ENCODE measurements around the gene AHCYL2. TPM values are rescaled to one million over a fixed set of nuclear protein-coding genes. Genes with fewer than 3 reads are reported as not detected.

AHCYL2 gene
- total and polyA plus RNA-seq, 2 of the 8 experiments (the other 6 are each of a cell fraction or from before 2014, with no cell fraction given): 20.7 to 25.4 TPM

DNA sequence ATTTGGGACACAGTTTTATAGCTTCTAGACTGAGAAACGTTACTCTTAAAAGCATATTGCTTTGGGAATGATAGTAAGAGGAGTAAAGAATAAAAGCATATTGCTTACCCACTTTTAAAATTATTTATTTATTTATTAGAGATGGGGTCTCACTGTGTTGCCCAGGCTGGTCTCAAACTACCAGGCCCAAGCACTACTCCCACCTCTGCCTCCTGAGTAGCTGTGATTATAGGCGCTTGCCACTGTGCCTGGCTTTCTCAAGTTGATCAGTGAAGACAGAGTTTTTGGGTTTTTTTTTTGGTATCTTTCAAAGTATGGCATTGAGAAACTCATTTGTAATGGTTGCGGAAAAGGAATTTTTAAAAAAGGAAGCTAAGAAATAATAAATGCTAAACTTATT is 68.0 kb downstream of the AHCYL2 start:
- no peaks in the 10 kb centered on the region for H4K20me1 ChIP-seq (replicated peaks in 1 of 2; ENCODE audit: control insufficient read depth in 1 of 2, insufficient read depth in 2 of 2, low read length in 2 of 2)
- no peak overlapping the region for H3K23ac ChIP-seq (ENCODE audit: insufficient read length)
- 92% methylated on average over 3 of the region's 3 CpGs; no CpG with 5 or more reads in 1 of the 2 experiments for WGBS, 2 experiments (ENCODE audit: extremely low coverage in 1 of 2, insufficient coverage in 1 of 2, insufficient read length in 1 of 2, insufficient replicate concordance in 2 of 2, low coverage in 1 of 2, low lambda C conversion rate in 2 of 2, missing lambda C conversion rate in 1 of 2)
- H3K4ac ChIP-seq (replicated peaks; ENCODE audit: insufficient read length, low read depth, low read length): no peak overlapping the region
- no peaks in the 10 kb centered on the region for H3K27me3 ChIP-seq (replicated peaks in 1 of 4; ENCODE audit: control insufficient read depth in 3 of 4, extremely low read depth in 1 of 4, insufficient read depth in 3 of 4, low read length in 3 of 4)
- no peak overlapping the region for H3K4me3 ChIP-seq (ENCODE audit: extremely low read depth in 1 of 4, insufficient read depth in 2 of 4, low read depth in 3 of 4, low read length in 4 of 4)
- ChIA-PET CTCF (ENCODE audit: partially characterized antibody) (interaction anchor here (0.7 to 1.4 kb wide), 2 partner anchors 14 to 21 kb away, joined by 3 to 5 read pairs; no protein-coding TSS in a partner anchor), POLR2A (ENCODE audit: partially characterized antibody) (no interaction called here)
- H3K79me1 ChIP-seq (ENCODE audit: low read depth, low read length): no peaks in the 10 kb centered on the region
- no peak overlapping the region for H2BK12ac ChIP-seq (ENCODE audit: low read depth, low read length)
- no peak overlapping the region for H3K14ac ChIP-seq (ENCODE audit: insufficient read length)
- H3K18ac ChIP-seq (ENCODE audit: extremely low read depth, low read length): no peak overlapping the region
- H3K4me1 ChIP-seq (replicated peaks in 1 of 4; ENCODE audit: control insufficient read depth in 3 of 4, insufficient read depth in 4 of 4, low read length in 3 of 4): no peaks in the 10 kb centered on the region
- no peak overlapping the region for H2BK15ac ChIP-seq (ENCODE audit: low read length)
- no peak overlapping the region for H3K56ac ChIP-seq (replicated peaks; ENCODE audit: insufficient read length, low read depth, low read length)
- H4K5ac ChIP-seq (ENCODE audit: insufficient read length, low read depth, low read length): no peak overlapping the region
- H2AK5ac ChIP-seq (ENCODE audit: low read depth, low read length): no peak overlapping the region
- H2BK20ac ChIP-seq (ENCODE audit: low read length): no peak overlapping the region
- no peak overlapping the region for H3K27ac ChIP-seq (ENCODE audit: low read depth, low read length)
- no peak overlapping the region for H2BK120ac ChIP-seq (replicated peaks; ENCODE audit: low read depth, low read length)
- no peak overlapping the region for H2BK5ac ChIP-seq (ENCODE audit: low read depth, low read length)
- no peak overlapping the region for H3K9ac ChIP-seq (replicated peaks in 1 of 4; ENCODE audit: extremely low read depth in 1 of 4, low read depth in 3 of 4, low read length in 3 of 4)
- H3K23me2 ChIP-seq (ENCODE audit: low read depth, low read length): no peaks in the 10 kb centered on the region
- no peaks in the 10 kb centered on the region for H3K9me3 ChIP-seq (ENCODE audit: insufficient read depth in 2 of 2, low read depth in 1 of 2, low read length in 1 of 2)
- H3K36me3 ChIP-seq (ENCODE audit: control insufficient read depth in 2 of 4, insufficient read depth in 4 of 4, low read length in 3 of 4): no peaks in the 10 kb centered on the region
- no peak overlapping the region for H3K4me2 ChIP-seq (ENCODE audit: insufficient read depth in 1 of 2, low read depth in 2 of 2, low read length in 2 of 2)
- FAIRE-seq (no peak), DNase-seq (ENCODE audit: low read depth in 1 of 2, low spot score in 2 of 2) (no peak)
- no peak overlapping the region for H2AFZ ChIP-seq (ENCODE audit: low read length)
- no peak overlapping the region for H4K8ac ChIP-seq (ENCODE audit: extremely low read depth, insufficient read depth, low read length)
- H4K91ac ChIP-seq (replicated peaks; ENCODE audit: insufficient read length, low read length): no peak overlapping the region
- no peaks in the 10 kb centered on the region for H3K79me2 ChIP-seq (ENCODE audit: control insufficient read depth in 1 of 2, insufficient read depth in 2 of 2, low read length in 2 of 2)
- no peak for TF ChIP-seq CBX5 (IDR thresholded peaks at IDR 0.05; ENCODE audit: low read depth, low read length)
- TF ChIP-seq FOSL1 (IDR thresholded peaks at IDR 0.05; ENCODE audit: insufficient read depth, low read depth, low read length): no peak
- TF ChIP-seq BACH1 (IDR thresholded peaks at IDR 0.05; ENCODE audit: low read length): no peak
- no peak for TF ChIP-seq ASH2L (IDR thresholded peaks at IDR 0.05; ENCODE audit: low read length)
- no peak for TF ChIP-seq TCF12 (IDR thresholded peaks at IDR 0.05; ENCODE audit: low read depth, low read length)
- no peak for TF ChIP-seq CBX8 (IDR thresholded peaks at IDR 0.05; ENCODE audit: borderline replicate concordance, low read depth, low read length)
- no peak for TF ChIP-seq SP2 (IDR thresholded peaks at IDR 0.05; ENCODE audit: low read length)
- TF ChIP-seq, protein P1, sequence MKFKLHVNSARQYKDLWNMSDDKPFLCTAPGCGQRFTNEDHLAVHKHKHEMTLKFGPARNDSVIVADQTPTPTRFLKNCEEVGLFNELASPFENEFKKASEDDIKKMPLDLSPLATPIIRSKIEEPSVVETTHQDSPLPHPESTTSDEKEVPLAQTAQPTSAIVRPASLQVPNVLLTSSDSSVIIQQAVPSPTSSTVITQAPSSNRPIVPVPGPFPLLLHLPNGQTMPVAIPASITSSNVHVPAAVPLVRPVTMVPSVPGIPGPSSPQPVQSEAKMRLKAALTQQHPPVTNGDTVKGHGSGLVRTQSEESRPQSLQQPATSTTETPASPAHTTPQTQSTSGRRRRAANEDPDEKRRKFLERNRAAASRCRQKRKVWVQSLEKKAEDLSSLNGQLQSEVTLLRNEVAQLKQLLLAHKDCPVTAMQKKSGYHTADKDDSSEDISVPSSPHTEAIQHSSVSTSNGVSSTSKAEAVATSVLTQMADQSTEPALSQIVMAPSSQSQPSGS (IDR thresholded peaks at IDR 0.05; ENCODE audit: low read length): no peak
- TF ChIP-seq KDM1A (IDR thresholded peaks at IDR 0.05; ENCODE audit: borderline replicate concordance, low read length): no peak
- TF ChIP-seq ZNF274 (IDR thresholded peaks at IDR 0.05; ENCODE audit: borderline replicate concordance, extremely low read depth, low read length): no peak
- no peak for TF ChIP-seq HDAC6 (IDR thresholded peaks at IDR 0.05; ENCODE audit: low read depth, low read length)
- TF ChIP-seq SUZ12 (IDR thresholded peaks at IDR 0.05; ENCODE audit: low read length): no peak
- TF ChIP-seq PHF8 (conservative IDR thresholded peaks at IDR 0.05; ENCODE audit: low read depth, low read length): no peak
- TF ChIP-seq SAP30 (IDR thresholded peaks at IDR 0.05; ENCODE audit: insufficient read depth, insufficient replicate concordance, low read length): no peak
